ENCODE data around the gene KCTD20. TPM values are rescaled to one million over a fixed set of nuclear protein-coding genes. Genes with fewer than 3 reads are reported as not detected.
"Not testable (repeated sequence)": the region's sequence is repeated elsewhere in the genome, so short reads cannot be mapped to it uniquely, and the experiment has no call there.

KCTD20 gene
- total RNA-seq, 1 experiment from 2014 or later = 41.6 TPM

GRCh38 chr6:36402481-36402880 is 40.3 kb upstream of the KCTD20 start:
- TF ChIP-seq TCF7L2 (IDR thresholded peaks at IDR 0.05; ENCODE audit: low read depth, low read length) (no peak), SIN3A (IDR thresholded peaks at IDR 0.05; ENCODE audit: borderline replicate concordance, insufficient read depth, low read depth, low read length) (no peak), POLR2AphosphoS5 (IDR thresholded peaks at IDR 0.05; ENCODE audit: low read depth, low read length) (no peak)
- TF ChIP-seq, protein P1, sequence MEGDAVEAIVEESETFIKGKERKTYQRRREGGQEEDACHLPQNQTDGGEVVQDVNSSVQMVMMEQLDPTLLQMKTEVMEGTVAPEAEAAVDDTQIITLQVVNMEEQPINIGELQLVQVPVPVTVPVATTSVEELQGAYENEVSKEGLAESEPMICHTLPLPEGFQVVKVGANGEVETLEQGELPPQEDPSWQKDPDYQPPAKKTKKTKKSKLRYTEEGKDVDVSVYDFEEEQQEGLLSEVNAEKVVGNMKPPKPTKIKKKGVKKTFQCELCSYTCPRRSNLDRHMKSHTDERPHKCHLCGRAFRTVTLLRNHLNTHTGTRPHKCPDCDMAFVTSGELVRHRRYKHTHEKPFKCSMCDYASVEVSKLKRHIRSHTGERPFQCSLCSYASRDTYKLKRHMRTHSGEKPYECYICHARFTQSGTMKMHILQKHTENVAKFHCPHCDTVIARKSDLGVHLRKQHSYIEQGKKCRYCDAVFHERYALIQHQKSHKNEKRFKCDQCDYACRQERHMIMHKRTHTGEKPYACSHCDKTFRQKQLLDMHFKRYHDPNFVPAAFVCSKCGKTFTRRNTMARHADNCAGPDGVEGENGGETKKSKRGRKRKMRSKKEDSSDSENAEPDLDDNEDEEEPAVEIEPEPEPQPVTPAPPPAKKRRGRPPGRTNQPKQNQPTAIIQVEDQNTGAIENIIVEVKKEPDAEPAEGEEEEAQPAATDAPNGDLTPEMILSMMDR (IDR thresholded peaks at IDR 0.05) = no peak
- Histone ChIP-seq H3K4me3 (ENCODE audit: low read depth in 2 of 2, low read length in 2 of 2) (no peak overlapping the region), H3K36me3 (ENCODE audit: control insufficient read depth, insufficient read depth, low read length) (no peaks in the 10 kb centered on the region), H3K27me3 (ENCODE audit: control insufficient read depth, insufficient read depth, low read length) (no peaks in the 10 kb centered on the region), H3K9me3 (ENCODE audit: control insufficient read depth, insufficient read depth, low read depth, low read length) (no peaks in the 10 kb centered on the region), H3K4me1 (ENCODE audit: control insufficient read depth, insufficient read depth, low read length) (no peaks in the 10 kb centered on the region), H3K27ac (ENCODE audit: low read length) (no peak overlapping the region)
- in situ Hi-C loops (cut with HindIII; ENCODE audit: low pct_unique_long_range_greater_than_20kb, low sequenced_read_pairs) (no loop called here), intact Hi-C loops (cut with micrococcal nuclease; ENCODE audit: unreplicated experiment) (no loop called here)
- DNase-seq (ENCODE audit: low read depth, low spot score) (no peak), ATAC-seq (no peak)
- ChIA-PET POLR2A (no interaction called here), CTCF (no interaction called here)
- BruUV-seq (replicated peaks) = no TSS peak

- no TSS peak for BruUV-seq (replicated peaks)
- no peak overlapping the region for H3K27ac ChIP-seq (ENCODE audit: low read length)
- H3K36me3 ChIP-seq (ENCODE audit: control insufficient read depth, insufficient read depth, low read length) = no peaks in the 10 kb centered on the region
- ATAC-seq (no peak), DNase-seq (ENCODE audit: low read depth, low spot score) (no peak)
- H3K4me1 ChIP-seq (ENCODE audit: control insufficient read depth, insufficient read depth, low read length) = no peaks in the 10 kb centered on the region
- CTCF ChIA-PET = no interaction called here
- in situ Hi-C loops (cut with HindIII; ENCODE audit: low pct_unique_long_range_greater_than_20kb, low sequenced_read_pairs) = no loop called here
- intact Hi-C loops (cut with micrococcal nuclease; ENCODE audit: unreplicated experiment) = no loop called here
- TF ChIP-seq, protein P1 (IDR thresholded peaks at IDR 0.05) = no peak
- no peak for TF ChIP-seq SIN3A (IDR thresholded peaks at IDR 0.05; ENCODE audit: borderline replicate concordance, insufficient read depth, low read depth, low read length)
- TF ChIP-seq POLR2AphosphoS5 (IDR thresholded peaks at IDR 0.05; ENCODE audit: low read depth, low read length) = no peak
- TF ChIP-seq REST (IDR thresholded peaks at IDR 0.05; ENCODE audit: insufficient read depth in 1 of 2, low read depth in 2 of 2, low read length in 1 of 2) = no peak
- TF ChIP-seq TCF7L2 (IDR thresholded peaks at IDR 0.05; ENCODE audit: low read depth, low read length) = no peak
- H3K9me3 ChIP-seq (ENCODE audit: control insufficient read depth, insufficient read depth, low read depth, low read length) = no peaks in the 10 kb centered on the region
- no peak overlapping the region for H3K4me3 ChIP-seq (ENCODE audit: low read depth in 2 of 2, low read length in 2 of 2)
- H3K27me3 ChIP-seq (ENCODE audit: control insufficient read depth, insufficient read depth, low read length) = no peaks in the 10 kb centered on the region
- POLR2A ChIA-PET = no interaction called here
Observed at GRCh38 chr6:36404164-36404563, 38.6 kb upstream of the KCTD20 start.

DNA sequence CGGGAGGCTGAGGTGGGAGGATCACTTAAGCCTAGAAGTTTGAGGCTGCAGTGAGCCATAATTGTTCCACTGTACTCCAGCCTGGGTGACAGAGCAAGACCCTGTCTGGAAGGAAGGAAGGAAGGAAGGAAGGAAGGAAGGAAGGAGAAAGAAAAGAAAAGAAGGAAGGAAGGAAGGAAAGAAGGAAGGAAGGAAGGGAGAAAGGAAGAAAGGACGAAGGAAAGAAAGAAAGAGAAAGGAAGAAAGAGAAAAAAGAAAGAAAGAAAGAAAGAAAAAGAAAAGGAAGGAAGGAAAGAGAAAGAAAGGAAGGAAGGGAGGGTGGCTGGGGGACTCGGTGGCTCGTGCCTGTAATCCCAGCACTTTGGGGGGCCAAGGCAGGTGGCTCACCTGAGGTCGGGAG is 33.1 kb upstream of the KCTD20 start:
- in situ Hi-C loops (cut with HindIII; ENCODE audit: low pct_unique_long_range_greater_than_20kb, low sequenced_read_pairs); DNase-seq (ENCODE audit: low read depth, low spot score); ATAC-seq; H3K27me3 ChIP-seq (ENCODE audit: control insufficient read depth, insufficient read depth, low read length); H3K36me3 ChIP-seq (ENCODE audit: control insufficient read depth, insufficient read depth, low read length); POLR2A ChIA-PET; BruUV-seq (replicated peaks); CTCF ChIA-PET; H3K27ac ChIP-seq (ENCODE audit: low read length); H3K9me3 ChIP-seq (ENCODE audit: control insufficient read depth, insufficient read depth, low read depth, low read length); intact Hi-C loops (cut with micrococcal nuclease; ENCODE audit: unreplicated experiment); H3K4me3 ChIP-seq (ENCODE audit: low read depth in 2 of 2, low read length in 2 of 2); H3K4me1 ChIP-seq (ENCODE audit: control insufficient read depth, insufficient read depth, low read length): not testable (repeated sequence)

Data from Panc1 (cell line).